HepG2 (cell line): ENCODE results near the gene ADGRG1. TPM values are rescaled to one million over a fixed set of nuclear protein-coding genes. Genes with fewer than 3 reads are reported as not detected.

Experiments
- CREB1 ChIP-seq, 2 experiments: fragments of 450-650 bp in 1 of 2; IDR thresholded peaks; 2 replicates each; pipeline ENCODE4 v1.6.1; 2016 to 2017; ENCODE audit warnings: control low read depth in 1 of 2, mild to moderate bottlenecking in 1 of 2, missing compliant biosample characterization in 1 of 2, missing genetic modification characterization in 1 of 2
- PHF20 ChIP-seq: sonication (generic); formaldehyde crosslinking; IDR thresholded peaks from 2 replicates; pipeline ENCODE4 v1.5.0; 2020; ENCODE audit warnings: mild to moderate bottlenecking, missing genetic modification reagents
- RARG ChIP-seq: sonication (generic); formaldehyde crosslinking; IDR thresholded peaks from 2 replicates; pipeline ENCODE4 v1.4.0; 2020; ENCODE audit warnings: low read depth, mild to moderate bottlenecking, missing genetic modification reagents
- REST ChIP-seq, 2 experiments: IDR thresholded peaks; 2 replicates each; pipeline ENCODE4 v1.6.1; 2011 to 2012; ENCODE audit warnings: low read length in 2 of 2, borderline replicate concordance in 1 of 2, low read depth in 1 of 2, mild to moderate bottlenecking in 1 of 2, moderate library complexity in 1 of 2
- RXRB ChIP-seq: IDR thresholded peaks from 2 replicates; pipeline ENCODE4 v1.6.1; 2016; ENCODE audit warnings: borderline replicate concordance, missing genetic modification reagents, missing compliant biosample characterization
- SAP130 ChIP-seq: IDR thresholded peaks from 2 replicates; pipeline ENCODE4 v1.6.1; 2016; ENCODE audit warnings: low read depth
- TFAP4 ChIP-seq: sonication (generic); IDR thresholded peaks from 2 replicates; pipeline ENCODE4 v1.6.1; 2016; ENCODE audit warnings: low read depth, borderline replicate concordance
- ZEB1 ChIP-seq: IDR thresholded peaks from 2 replicates; pipeline ENCODE4 v1.6.1; 2012; ENCODE audit warnings: mild to moderate bottlenecking, low read depth, inconsistent platforms; ENCODE audit not compliant: insufficient replicate concordance
- ZMYM2 ChIP-seq: sonication (generic); formaldehyde crosslinking; IDR thresholded peaks from 2 replicates; pipeline ENCODE4 v1.8.0; 2022; ENCODE audit warnings: mild to moderate bottlenecking, missing genetic modification reagents
- ZNF430 ChIP-seq: sonication (generic); formaldehyde crosslinking; IDR thresholded peaks from 2 replicates; pipeline ENCODE4 v1.9.0; 2021; ENCODE audit warnings: mild to moderate bottlenecking, missing genetic modification reagents
- ZNF580 ChIP-seq: IDR thresholded peaks from 2 replicates; pipeline ENCODE4 v1.6.1; 2016; ENCODE audit warnings: low read depth, borderline replicate concordance
- ZNF644 ChIP-seq: IDR thresholded peaks from 2 replicates; pipeline ENCODE4 v1.6.1; 2016; ENCODE audit warnings: low read depth
- ZNF710 ChIP-seq: sonication (generic); formaldehyde crosslinking; IDR thresholded peaks from 2 replicates; pipeline ENCODE4 v1.5.0; 2020; ENCODE audit warnings: mild to moderate bottlenecking, missing genetic modification reagents, borderline replicate concordance
- polyA plus RNA-seq, 8 experiments: library from polyadenylated mRNA; depleted of rRNA in 3 of 8; stranded (reverse) in 7 of 8; unstranded in 1 of 8; fragments of >200 nt; fragmentation: Illumina TruSeq in 4 of 8; extraction: Trizol in 4 of 8; gene quantifications; 2 replicates each; pipeline versions ENCODE4 v1.2.1 to v1.2.3, GENCODE V29; 2011 to 2016; ENCODE audit warnings: low read depth in 4 of 8, missing spikeins in 1 of 8, mixed read lengths in 1 of 8; ENCODE audit not compliant: insufficient read depth in 1 of 8
- total RNA-seq, 5 experiments: library from RNA; depleted of rRNA; stranded (reverse); fragments of >200 nt; fragmentation: Illumina TruSeq; extraction: Trizol; gene quantifications; 2 replicates each; pipeline ENCODE4 v1.2.3, GENCODE V29; 2016; ENCODE audit warnings: low read depth in 1 of 5
- TF ChIP-seq, protein P1 (sequence below): IDR thresholded peaks from 2 replicates; pipeline ENCODE4 v1.6.1; 2016; ENCODE audit warnings: low read depth
- TF ChIP-seq, protein P2 (sequence below): sonication (generic); formaldehyde crosslinking; IDR thresholded peaks from 2 replicates; pipeline ENCODE4 v1.8.1; 2022; ENCODE audit warnings: low read depth, mild to moderate bottlenecking, missing genetic modification reagents

Gene ADGRG1
- total and polyA plus RNA-seq, 2 of the 13 experiments (the other 11 are each of a cell fraction or from before 2014, with no cell fraction given): 2.7 to 5.9 TPM

DNA sequence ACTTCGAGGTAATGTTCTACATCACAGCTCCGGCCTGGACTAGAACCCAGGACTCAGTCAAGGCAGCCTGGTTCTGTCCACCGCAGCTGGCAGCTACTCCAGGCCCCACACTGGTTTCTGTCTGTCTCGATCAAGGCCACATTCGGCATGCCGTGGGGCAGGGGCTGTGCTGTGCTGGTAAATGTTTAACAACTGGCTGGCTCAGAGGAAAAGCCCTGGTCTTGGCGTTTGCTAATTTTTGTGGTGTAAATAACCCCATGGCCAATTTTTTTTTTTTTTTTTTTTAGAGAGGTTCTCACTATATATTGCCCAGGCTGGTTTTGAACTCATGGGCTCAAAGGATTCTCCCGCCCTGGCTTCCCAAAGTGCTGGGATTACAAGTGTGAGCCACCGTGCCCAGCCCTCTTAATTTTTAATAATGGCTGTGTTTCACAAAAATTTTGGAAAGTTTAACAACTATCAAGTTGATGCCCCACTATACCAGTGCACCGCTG lies 65.8 kb downstream of the ADGRG1 start (continued):
- no peak for TF ChIP-seq CREB1 (IDR thresholded peaks at IDR 0.05)
- 0 out of 2 replicates have a peak, but pooled peaks have one; percentile 38 for TF ChIP-seq CREB1 (CRISPR knock-in tag; IDR thresholded peaks at IDR 0.05)
- TF ChIP-seq ZNF430 (CRISPR knock-in tag): peak; percentile 53; the same call in 1 of the 2 replicates
- TF ChIP-seq, protein P1, sequence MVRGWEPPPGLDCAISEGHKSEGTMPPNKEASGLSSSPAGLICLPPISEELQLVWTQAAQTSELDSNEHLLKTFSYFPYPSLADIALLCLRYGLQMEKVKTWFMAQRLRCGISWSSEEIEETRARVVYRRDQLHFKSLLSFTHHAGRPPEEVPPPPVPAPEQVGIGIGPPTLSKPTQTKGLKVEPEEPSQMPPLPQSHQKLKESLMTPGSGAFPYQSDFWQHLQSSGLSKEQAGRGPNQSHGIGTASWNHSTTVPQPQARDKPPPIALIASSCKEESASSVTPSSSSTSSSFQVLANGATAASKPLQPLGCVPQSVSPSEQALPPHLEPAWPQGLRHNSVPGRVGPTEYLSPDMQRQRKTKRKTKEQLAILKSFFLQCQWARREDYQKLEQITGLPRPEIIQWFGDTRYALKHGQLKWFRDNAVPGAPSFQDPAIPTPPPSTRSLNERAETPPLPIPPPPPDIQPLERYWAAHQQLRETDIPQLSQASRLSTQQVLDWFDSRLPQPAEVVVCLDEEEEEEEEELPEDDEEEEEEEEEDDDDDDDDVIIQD: peak; percentile 40; the same call in 1 of the 2 replicates
- peak; percentile 20; the same call in 1 of the 2 replicates for TF ChIP-seq RXRB (CRISPR knock-in tag)
- no peak for TF ChIP-seq ZNF580 (CRISPR knock-in tag)
- TF ChIP-seq ZNF710 (CRISPR knock-in tag): peak; percentile 58; the same call in 1 of the 2 replicates
- no peak for TF ChIP-seq RARG
- TF ChIP-seq REST (IDR thresholded peaks at IDR 0.05; ENCODE audit: borderline replicate concordance in 1 of 2, low read depth in 1 of 2, low read length in 2 of 2): peak in 1 of 2 experiments; percentile 10; a peak in 1 of 4 replicates
- TF ChIP-seq, protein P2, sequence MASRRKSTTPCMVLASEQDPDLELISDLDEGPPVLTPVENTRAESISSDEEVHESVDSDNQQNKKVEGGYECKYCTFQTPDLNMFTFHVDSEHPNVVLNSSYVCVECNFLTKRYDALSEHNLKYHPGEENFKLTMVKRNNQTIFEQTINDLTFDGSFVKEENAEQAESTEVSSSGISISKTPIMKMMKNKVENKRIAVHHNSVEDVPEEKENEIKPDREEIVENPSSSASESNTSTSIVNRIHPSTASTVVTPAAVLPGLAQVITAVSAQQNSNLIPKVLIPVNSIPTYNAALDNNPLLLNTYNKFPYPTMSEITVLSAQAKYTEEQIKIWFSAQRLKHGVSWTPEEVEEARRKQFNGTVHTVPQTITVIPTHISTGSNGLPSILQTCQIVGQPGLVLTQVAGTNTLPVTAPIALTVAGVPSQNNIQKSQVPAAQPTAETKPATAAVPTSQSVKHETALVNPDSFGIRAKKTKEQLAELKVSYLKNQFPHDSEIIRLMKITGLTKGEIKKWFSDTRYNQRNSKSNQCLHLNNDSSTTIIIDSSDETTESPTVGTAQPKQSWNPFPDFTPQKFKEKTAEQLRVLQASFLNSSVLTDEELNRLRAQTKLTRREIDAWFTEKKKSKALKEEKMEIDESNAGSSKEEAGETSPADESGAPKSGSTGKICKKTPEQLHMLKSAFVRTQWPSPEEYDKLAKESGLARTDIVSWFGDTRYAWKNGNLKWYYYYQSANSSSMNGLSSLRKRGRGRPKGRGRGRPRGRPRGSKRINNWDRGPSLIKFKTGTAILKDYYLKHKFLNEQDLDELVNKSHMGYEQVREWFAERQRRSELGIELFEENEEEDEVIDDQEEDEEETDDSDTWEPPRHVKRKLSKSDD (CRISPR knock-in tag): 0 out of 2 replicates have a peak, but pooled peaks have one; percentile 64
- TF ChIP-seq SAP130: peak; percentile 83
- no peak for TF ChIP-seq ZEB1
- no peak for TF ChIP-seq PHF20
- TF ChIP-seq ZMYM2: peak; percentile 78
- TF ChIP-seq TFAP4: peak; percentile 77; the same call in 1 of the 2 replicates
- peak; percentile 78; the same call in 1 of the 2 replicates for TF ChIP-seq ZNF644 (CRISPR knock-in tag)
